Astrocyte (in vitro differentiated cells and primary cell): ENCODE results near the gene ARG2.

Experiments used
- EZH2 ChIP-seq: IDR thresholded peaks from 2 replicates; pipeline ENCODE4 v1.6.1; 2012; ENCODE audit warnings: mild to moderate bottlenecking, low read length, inconsistent platforms; ENCODE audit not compliant: insufficient read depth
- TF ChIP-seq, protein P1 (sequence below): IDR thresholded peaks from 2 replicates; pipeline ENCODE4 v1.5.1; 2011; ENCODE audit warnings: low read depth, mild to moderate bottlenecking, inconsistent platforms, low read length, moderate library complexity; ENCODE audit not compliant: insufficient read depth

DNA sequence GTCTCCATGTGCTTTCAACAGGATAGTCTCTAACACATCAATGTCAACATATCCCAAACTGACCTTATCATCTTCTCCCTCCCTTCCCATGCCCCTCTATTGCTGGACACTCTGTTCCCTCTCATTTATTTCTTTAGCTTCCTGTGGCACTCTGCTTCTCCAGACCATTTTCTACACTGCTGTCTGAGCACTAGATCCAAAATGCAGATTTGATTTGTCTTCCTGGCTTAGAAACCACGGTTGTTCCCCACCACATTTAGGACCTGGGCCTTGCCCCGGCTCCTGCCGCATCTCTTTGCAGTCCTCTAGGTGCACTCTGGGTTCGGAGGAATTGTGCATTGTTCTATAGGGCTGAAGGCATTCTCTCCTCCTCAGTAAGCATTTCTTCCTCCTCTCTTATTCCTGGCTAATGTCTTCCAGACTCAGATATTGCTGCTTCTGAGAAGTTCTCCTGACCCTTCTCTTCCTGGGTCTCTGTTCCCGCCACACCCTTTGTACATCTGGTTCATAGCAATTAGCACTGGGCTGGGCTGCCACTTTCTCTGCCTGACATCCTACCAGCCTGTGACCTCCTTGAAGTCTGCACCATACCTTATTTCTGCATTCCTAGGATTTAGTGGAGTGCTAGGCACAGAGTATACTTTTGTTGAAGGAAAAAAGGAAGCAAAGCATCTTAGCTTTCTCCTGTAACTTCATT, 13.9 kb downstream of the ARG2 start:
- TF ChIP-seq, protein P1, sequence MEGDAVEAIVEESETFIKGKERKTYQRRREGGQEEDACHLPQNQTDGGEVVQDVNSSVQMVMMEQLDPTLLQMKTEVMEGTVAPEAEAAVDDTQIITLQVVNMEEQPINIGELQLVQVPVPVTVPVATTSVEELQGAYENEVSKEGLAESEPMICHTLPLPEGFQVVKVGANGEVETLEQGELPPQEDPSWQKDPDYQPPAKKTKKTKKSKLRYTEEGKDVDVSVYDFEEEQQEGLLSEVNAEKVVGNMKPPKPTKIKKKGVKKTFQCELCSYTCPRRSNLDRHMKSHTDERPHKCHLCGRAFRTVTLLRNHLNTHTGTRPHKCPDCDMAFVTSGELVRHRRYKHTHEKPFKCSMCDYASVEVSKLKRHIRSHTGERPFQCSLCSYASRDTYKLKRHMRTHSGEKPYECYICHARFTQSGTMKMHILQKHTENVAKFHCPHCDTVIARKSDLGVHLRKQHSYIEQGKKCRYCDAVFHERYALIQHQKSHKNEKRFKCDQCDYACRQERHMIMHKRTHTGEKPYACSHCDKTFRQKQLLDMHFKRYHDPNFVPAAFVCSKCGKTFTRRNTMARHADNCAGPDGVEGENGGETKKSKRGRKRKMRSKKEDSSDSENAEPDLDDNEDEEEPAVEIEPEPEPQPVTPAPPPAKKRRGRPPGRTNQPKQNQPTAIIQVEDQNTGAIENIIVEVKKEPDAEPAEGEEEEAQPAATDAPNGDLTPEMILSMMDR = no peak
- TF ChIP-seq EZH2 = no peak
